ENCODE measurements around the gene ADCK2.
A peak's percentile ranks its signal among the peaks of the same experiment; 100 is the strongest.
"Not testable (repeated sequence)": the region's sequence is repeated elsewhere in the genome, so short reads cannot be mapped to it uniquely, and the experiment has no call there.

The ADCK2 gene, protein sequence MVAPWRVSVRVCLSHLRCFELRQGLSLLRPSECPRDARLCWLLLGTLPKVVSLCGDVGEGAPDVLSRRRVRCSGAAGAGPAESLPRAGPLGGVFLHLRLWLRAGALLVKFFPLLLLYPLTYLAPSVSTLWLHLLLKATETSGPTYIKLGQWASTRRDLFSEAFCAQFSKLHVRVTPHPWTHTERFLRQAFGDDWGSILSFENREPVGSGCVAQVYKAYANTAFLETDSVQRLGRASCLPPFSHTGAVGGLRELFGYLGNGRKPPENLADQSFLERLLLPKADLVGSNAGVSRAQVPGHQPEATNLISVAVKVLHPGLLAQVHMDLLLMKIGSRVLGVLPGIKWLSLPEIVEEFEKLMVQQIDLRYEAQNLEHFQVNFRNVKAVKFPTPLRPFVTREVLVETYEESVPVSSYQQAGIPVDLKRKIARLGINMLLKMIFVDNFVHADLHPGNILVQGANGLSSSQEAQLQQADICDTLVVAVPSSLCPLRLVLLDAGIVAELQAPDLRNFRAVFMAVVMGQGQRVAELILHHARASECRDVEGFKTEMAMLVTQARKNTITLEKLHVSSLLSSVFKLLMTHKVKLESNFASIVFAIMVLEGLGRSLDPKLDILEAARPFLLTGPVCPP

GRCh38 chr7:140672382-140673062 lies at the start of gene ADCK2:
ADCK2 (plus strand) TSS chr7:140672945; CDS start chr7:140673331, 386 bp downstream.
- DNase-seq: peak; percentile 30 to 37

DNA sequence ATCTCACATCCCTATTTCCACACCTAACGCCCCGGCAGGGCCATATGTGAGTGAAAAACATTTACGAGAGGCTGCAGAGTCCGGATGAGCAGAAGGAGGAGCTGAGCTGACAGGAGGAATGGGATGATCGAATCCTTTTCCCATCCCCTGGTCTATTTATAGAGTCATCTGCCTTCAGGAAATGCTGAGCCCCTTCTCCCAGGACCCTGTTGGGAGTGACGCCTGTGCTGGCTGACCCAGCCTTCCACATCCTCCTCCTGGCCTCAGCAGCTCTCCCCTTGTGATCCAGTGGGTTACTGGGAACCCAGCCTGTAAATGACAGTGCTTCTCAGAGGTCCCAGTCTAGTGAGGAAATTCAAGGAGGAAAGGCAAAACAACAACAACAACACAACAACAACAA lies 48.8 kb upstream of the ADCK2 start:
- no peak for DNase-seq

GRCh38 chr7:140624392-140625191 lies 48.2 kb upstream of the ADCK2 start:
- no peak for DNase-seq

GRCh38 chr7:140625192-140625558 lies 47.6 kb upstream of the ADCK2 start:
- not testable (repeated sequence) for DNase-seq

DNA sequence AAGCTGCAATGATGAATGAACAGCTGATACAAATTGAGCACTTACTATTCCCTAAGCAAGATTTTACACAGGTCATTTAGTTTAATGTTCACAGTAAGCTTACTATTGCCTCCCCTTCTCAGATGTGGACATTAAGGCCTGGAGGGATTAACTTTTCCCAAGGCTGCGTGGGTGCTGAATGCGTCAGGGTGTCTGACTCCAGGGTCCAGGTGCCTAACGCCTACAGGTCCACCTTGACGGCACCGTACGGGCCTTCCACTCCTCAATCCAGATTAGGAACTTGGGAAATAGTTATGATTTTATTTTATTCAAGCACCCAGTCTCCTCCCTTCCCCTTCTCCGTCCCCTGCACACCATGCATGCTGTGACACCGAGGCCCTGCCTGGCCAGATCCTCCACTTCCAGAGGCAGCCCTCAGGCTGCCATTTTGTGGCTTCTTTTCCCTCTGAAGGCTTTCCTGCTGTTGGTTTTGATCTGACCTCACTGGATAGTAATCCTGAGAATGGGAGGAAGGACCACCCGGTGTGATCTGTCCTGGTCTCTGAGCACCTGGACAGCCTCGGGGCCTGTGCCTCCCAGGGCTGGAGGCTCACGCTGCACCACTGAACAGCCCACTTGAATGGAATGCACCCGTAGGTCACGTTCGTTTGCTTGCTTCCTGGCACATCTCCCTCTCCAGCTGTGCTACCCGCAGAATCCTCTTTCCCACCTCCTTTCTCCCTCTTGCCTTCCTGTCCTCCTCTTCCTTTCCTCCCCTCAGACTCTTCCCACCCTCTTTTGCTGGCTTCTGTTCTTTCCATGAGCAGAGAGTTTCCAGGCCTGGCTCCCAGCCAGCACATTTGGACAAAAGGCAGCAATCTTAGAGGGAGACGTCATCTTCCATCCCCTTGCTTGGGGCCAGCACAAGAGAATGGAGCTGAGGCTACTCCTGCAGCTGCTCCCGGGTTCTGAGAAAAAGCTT lies 46.6 kb upstream of the ADCK2 start:
- no peak for DNase-seq

DNA sequence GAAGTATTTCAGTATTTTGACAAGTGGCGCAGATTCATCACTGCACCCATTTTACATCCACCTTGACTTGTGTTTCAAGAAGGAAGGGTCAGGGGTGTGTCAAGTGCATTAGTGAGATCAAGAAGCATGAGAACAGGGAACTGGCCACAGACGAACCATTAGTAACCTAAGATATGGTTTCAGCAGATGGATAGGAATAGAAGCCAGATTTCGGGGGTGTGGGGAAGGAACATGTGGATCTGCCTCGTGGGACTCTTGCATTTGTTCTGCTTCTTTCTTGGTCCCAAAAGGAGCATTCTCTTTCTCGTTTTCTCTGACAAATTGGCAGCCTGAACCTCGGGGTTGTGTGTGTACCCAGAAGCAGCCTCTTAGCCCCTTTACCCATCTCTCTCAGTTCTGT lies 41.7 kb upstream of the ADCK2 start:
- DNase-seq: no peak

GRCh38 chr7:140631602-140632001 lies 41.1 kb upstream of the ADCK2 start:
- no peak for DNase-seq

- no peak for DNase-seq
These were observed 37.4 kb upstream of the ADCK2 start for GRCh38 chr7:140635345-140635744.

DNA sequence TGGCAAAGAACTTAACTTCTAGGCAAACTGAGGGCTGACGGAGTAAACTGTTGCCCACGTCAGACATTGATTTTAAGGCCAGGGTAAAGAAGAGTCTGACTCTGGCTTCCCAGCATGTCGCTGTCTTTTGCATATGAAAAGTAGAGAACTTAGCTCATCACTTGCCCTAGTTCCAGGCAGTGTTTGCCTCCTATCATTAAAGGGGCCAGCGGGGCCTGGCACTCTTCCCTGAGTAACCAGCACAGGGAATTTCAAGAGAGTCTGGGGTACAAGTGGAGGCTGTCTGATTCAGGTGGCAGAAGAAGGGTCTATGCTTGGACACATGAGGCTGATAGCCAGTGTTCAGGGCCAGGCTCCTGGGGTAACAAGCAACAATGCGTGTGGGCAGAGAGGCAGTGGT lies 36.9 kb upstream of the ADCK2 start:
- DNase-seq: no peak

DNA sequence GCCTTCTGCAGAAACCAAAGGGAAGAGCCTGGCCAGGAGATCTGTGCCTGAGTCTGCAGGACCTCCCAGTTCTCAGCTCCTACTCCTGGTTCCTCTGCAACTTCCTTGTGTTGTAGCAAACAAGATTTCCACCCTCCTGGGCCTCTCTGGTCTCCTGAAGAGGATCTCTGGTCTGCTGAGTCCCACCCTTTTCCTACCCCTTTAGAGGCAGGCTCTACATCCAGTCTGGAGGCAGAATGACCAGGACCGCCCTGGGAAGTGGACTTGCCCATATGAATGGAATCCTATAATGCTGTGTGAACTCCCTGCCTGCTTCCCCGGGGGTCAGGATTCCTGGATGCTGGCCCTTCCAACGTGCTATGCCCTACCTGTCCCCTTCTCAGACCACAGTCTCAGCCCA lies 35.3 kb upstream of the ADCK2 start:
- DNase-seq: no peak

GRCh38 chr7:140638173-140638791 lies 34.5 kb upstream of the ADCK2 start:
- no peak for DNase-seq

- DNase-seq: peak; percentile 23 to 28
These were observed 33.2 kb upstream of the ADCK2 start for GRCh38 chr7:140639366-140640053.

- DNase-seq: no peak
These were observed 32.6 kb upstream of the ADCK2 start for GRCh38 chr7:140640060-140640637.

DNA sequence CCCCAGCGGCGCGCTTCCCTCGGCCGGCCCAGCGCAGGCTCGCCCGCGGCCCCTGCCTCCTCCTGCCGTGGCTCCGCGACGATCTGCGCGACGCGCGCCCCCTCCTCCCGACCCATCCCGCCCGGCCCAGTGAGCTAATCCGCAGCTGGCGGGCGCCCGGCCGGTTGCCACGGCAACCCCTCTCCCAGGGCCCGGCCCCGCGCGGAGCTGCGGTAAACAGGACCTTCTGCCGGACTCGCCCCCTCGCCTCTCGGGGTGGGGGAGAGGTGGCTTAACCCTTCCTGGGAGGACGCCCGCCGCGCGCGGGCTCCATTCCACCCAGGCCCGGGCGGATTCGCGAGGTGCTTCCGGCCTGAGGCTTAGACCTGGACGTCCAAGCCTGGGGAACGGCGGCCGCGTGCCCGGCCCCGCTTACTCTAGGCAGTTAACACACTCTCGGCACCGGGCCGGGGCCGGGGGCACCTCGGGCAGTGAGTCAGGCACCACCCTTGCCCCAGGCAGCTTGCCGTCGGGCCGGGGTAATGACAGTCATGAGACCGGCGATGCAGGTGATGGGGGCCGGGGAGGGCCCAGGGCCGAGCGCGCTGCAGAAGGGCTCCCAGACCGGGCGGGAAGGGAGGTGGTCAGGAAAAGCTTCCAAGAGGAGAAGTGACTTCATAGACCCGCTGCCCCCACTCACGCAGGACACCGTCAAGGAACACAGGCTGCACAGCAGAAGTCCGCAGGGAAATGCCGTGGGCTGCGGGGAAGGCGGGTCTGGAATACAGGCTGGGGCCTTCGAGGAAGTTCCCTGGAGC lies 31.8 kb upstream of the ADCK2 start, which contains the start of gene DENND2A:
Gene DENND2A (minus strand): TSS at position 87 of the 797 bp plus-strand sequence. CDS start 38,416 bp downstream, outside the sequence.
- no peak for DNase-seq

GRCh38 chr7:140641524-140642195 lies 31.1 kb upstream of the ADCK2 start:
- DNase-seq: no peak

DNA sequence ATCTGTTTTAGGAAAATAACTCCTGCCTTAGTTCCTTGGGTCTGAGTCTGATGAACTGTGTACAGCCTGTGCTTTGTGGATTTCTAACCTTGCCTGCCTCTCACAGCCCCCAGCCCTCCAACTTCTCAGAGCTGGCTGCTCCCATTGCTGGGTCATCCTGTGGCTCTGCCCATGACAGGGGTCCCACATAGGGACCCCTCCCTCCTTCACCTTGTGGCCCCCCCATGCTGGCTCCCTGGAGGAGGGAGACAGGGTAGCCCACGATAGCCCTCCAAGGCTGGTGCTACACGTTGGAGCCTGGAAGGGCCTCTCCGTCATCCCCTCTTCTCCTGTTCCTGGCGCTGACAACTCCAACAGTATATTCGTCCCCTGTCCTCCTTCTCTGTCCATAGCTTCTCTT lies 29.3 kb upstream of the ADCK2 start:
- DNase-seq: no peak

DNA sequence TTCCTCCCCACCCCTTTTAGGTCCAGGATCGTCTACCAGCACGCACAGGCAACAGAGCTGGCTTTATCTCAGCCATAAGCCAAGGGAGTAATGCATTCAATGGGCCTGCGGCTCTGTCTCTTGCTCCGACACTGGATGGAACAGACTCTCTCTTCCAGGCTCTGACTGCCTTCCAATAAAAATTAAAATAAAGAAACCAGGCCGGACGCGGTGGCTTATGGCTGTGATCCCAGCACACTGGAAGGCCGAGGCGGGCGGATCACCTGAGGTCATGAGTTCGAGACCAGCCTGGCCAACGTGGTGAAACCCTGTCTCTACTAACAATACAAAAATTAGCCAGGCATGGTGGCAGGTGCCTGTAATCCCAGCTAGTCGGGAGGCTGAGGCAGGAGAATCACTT lies 28.0 kb upstream of the ADCK2 start:
- DNase-seq: not testable (repeated sequence)

GRCh38 chr7:140645166-140645900 lies 27.4 kb upstream of the ADCK2 start:
- DNase-seq: no peak
